CD4-positive, CD25-positive, alpha-beta regulatory T cell (primary cell): ENCODE results near the gene HNRNPM. TPM values are rescaled to one million over a fixed set of nuclear protein-coding genes. Genes with fewer than 3 reads are reported as not detected.

Experiments
- ATAC-seq, 2 donors: fragments of 150-1000 bp; cut with Tn5 transposase; one replicate each; pipeline ENCODE4 v1.10.0; 2021; ENCODE audit warnings: low read depth in 2 of 2, moderate number of reproducible peaks in 2 of 2, moderate library complexity in 1 of 2
- DNase-seq, 3 donors: peaks; one replicate each; pipeline versions ENCODE4 v3.0.0 to v3.0.0-alpha.2; 2012 to 2022; ENCODE audit warnings: mixed read lengths in 1 of 3
- H3K27ac ChIP-seq: one replicate; pipeline ENCODE4 v1.7.0; 2013; ENCODE audit warnings: mild to moderate bottlenecking, low read length; ENCODE audit not compliant: insufficient read depth, poor library complexity, severe bottlenecking
- H3K27me3 ChIP-seq: one replicate; pipeline ENCODE4 v1.7.0; 2013; ENCODE audit warnings: low read length; ENCODE audit not compliant: control insufficient read depth, insufficient read depth
- H3K36me3 ChIP-seq: one replicate; pipeline ENCODE4 v1.7.0; 2013; ENCODE audit warnings: mild to moderate bottlenecking, low read length, moderate library complexity; ENCODE audit not compliant: control insufficient read depth, insufficient read depth
- H3K4me1 ChIP-seq: 2 replicates; pipeline ENCODE4 v1.7.0; 2013; ENCODE audit warnings: mild to moderate bottlenecking, low read length; ENCODE audit not compliant: insufficient read depth, control insufficient read depth, poor library complexity, severe bottlenecking
- H3K4me3 ChIP-seq: one replicate; pipeline ENCODE4 v1.7.0; 2013; ENCODE audit warnings: low read depth, mild to moderate bottlenecking, low read length, moderate library complexity
- H3K9me3 ChIP-seq, 2 experiments: 1 replicate in 1 of 2; 2 replicates in 1 of 2; pipeline ENCODE4 v1.7.0; 2013; ENCODE audit warnings: low read length in 2 of 2, mild to moderate bottlenecking in 1 of 2, moderate library complexity in 1 of 2; ENCODE audit not compliant: control insufficient read depth in 2 of 2
- H3K27ac Mint-ChIP-seq, 3 donors: one replicate each; pipeline ENCODE4 v1.8.0; 2020 to 2022; ENCODE audit warnings: mild to moderate bottlenecking in 3 of 3, mixed read lengths in 3 of 3, moderate library complexity in 2 of 3
- H3K27me3 Mint-ChIP-seq: one replicate; pipeline ENCODE4 v1.8.0; 2022; ENCODE audit warnings: mild to moderate bottlenecking, mixed read lengths
- H3K36me3 Mint-ChIP-seq: one replicate; pipeline ENCODE4 v1.8.0; 2020; ENCODE audit warnings: mixed read lengths
- H3K4me1 Mint-ChIP-seq, 4 donors: one replicate each; pipeline ENCODE4 v1.8.0; 2020 to 2022; ENCODE audit warnings: mixed read lengths in 4 of 4, mild to moderate bottlenecking in 1 of 4
- H3K4me3 Mint-ChIP-seq, 4 donors: one replicate each; pipeline ENCODE4 v1.8.0; 2020 to 2022; ENCODE audit warnings: mild to moderate bottlenecking in 4 of 4, mixed read lengths in 4 of 4, moderate library complexity in 3 of 4
- H3K9me3 Mint-ChIP-seq, 7 donors: one replicate each; pipeline ENCODE4 v1.8.0; 2020 to 2022; ENCODE audit warnings: mixed read lengths in 7 of 7, mild to moderate bottlenecking in 3 of 7, moderate library complexity in 2 of 7
- polyA plus RNA-seq, 4 donors: library from polyadenylated mRNA; unstranded; fragments of 300-500 nt; fragmentation: Illumina TruSeq; gene quantifications; one replicate each; pipeline ENCODE4 v1.2.3, GENCODE V29; 2021
- total RNA-seq: library from RNA; stranded (reverse); gene quantifications from one replicate; pipeline ENCODE4 v1.2.3, GENCODE V29; 2022

HNRNPM gene
- total and polyA plus RNA-seq, 5 donors from 2014 or later: 161 to 263 (median 184) TPM

DNA sequence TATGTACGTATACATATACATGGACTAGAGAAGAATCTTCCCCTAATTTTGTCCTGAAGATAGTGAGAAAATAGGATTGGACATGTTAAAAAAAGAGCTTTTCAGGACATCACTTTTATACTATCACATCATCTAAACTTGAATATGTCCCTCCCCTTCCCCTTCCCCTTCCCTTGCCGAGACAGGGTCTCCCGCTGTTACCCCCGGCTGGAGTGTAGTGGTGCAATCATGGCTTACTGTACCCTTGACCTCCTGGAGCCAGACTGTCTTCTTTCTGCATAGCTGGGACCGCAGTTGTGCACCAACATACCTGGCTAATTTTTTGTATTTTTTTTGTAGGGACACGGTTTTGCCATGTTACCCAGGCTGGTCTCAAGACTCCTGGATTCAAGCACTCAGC is 6.6 kb downstream of the HNRNPM start:
- no peak for DNase-seq
- Histone ChIP-seq H3K4me1 (peaks cover 86% of the 10 kb centered on the region), H3K4me3 (peak overlapping the region; percentile 47), H3K27ac (no peak overlapping the region), H3K27me3 (no peaks in the 10 kb centered on the region), H3K9me3 (no peaks in the 10 kb centered on the region), H3K36me3 (peaks cover 48% of the 10 kb centered on the region)
- Mint-ChIP-seq H3K4me3 (peak overlapping the region in 3 of 4 donors; percentile 63 to 75 (median 68)), H3K9me3 (no peaks in the 10 kb centered on the region), H3K27me3 (no peaks in the 10 kb centered on the region), H3K36me3 (peaks cover 35% of the 10 kb centered on the region), H3K27ac (peak overlapping the region in 1 of 3 donors; percentile 65), H3K4me1 (peaks cover 33 to 94% (median 72%) of the 10 kb centered on the region in 4 donors)
- no peak for ATAC-seq

DNA sequence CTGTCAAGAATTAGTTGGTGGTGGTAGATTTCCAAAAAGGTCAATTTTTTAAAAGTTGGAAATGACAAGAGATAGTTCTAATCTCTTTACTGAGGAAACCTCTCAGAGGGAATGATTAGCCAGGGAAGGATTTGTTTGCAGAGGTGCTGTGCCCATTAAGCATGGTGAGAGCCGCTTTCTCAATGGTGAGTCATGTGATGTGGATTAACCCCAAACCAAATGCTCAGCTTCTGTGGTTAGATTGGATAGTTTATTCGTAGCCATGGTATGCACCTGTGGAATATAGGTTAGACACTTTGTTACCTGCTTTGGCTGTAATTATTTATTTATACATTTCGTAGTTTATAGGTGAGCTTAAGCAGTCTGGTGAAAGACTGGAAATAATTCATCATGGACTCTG is 7.1 kb downstream of the HNRNPM start:
- peaks cover 32 to 94% (median 74%) of the 10 kb centered on the region in 4 donors for H3K4me1 Mint-ChIP-seq
- no peaks in the 10 kb centered on the region for H3K27me3 ChIP-seq
- no peaks in the 10 kb centered on the region for H3K27me3 Mint-ChIP-seq
- H3K4me3 Mint-ChIP-seq: peak overlapping the region; percentile 44 to 75 (median 66)
- H3K9me3 Mint-ChIP-seq: no peaks in the 10 kb centered on the region
- peaks cover 38% of the 10 kb centered on the region for H3K36me3 Mint-ChIP-seq
- no peak for ATAC-seq
- H3K27ac Mint-ChIP-seq: peak overlapping the region in 1 of 3 donors; percentile 65
- H3K4me3 ChIP-seq: peak overlapping the region; percentile 47
- peaks cover 83% of the 10 kb centered on the region for H3K4me1 ChIP-seq
- H3K9me3 ChIP-seq: no peaks in the 10 kb centered on the region
- H3K27ac ChIP-seq: no peak overlapping the region
- no peak for DNase-seq
- peaks cover 48% of the 10 kb centered on the region for H3K36me3 ChIP-seq

DNA sequence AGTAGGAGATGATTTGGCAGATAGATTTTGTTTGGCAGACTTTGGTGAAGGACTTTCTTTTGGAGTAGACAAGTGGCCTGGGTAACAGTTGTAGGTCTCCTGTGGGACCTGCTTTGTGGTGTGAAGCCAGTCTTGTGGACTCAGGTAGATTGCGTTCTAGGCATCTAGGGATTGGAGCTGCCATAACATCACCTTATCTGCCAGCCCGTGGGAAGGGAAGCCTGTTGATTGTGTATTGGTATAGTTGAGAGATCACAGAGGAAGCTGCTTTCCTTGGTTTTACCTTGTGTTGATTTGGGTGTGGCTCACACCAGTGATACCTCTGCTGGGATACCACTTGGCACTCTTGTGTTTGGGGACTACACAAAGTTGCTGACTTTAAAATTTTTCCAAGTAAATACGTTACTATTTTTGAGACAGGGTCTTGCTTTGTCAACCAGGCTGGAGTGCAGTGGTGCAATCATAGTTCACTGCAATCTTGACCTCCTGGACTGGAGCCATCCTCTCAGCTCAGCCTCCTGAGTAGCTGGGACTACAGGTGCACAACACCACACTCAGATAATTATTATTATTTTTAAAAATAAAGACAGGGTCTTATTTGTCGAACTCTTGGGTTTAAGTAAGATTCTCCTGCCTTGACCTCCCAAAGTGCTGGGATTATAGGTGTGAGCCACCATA is 7.8 kb downstream of the HNRNPM start:
- DNase-seq (no peak), ATAC-seq (no peak)
- Histone ChIP-seq H3K4me3 (peak overlapping the region; percentile 47), H3K9me3 (no peaks in the 10 kb centered on the region), H3K27ac (peak overlapping the region; percentile 43), H3K36me3 (peaks cover 51% of the 10 kb centered on the region), H3K27me3 (no peaks in the 10 kb centered on the region), H3K4me1 (peaks cover 81% of the 10 kb centered on the region)
- Mint-ChIP-seq H3K27me3 (no peaks in the 10 kb centered on the region), H3K4me3 (peak overlapping the region; percentile 48 to 68 (median 61)), H3K27ac (peak overlapping the region in 2 of 3 donors; percentile 33 to 65), H3K36me3 (peaks cover 33% of the 10 kb centered on the region), H3K9me3 (no peaks in the 10 kb centered on the region), H3K4me1 (peaks cover 30 to 94% (median 73%) of the 10 kb centered on the region in 4 donors)

DNA sequence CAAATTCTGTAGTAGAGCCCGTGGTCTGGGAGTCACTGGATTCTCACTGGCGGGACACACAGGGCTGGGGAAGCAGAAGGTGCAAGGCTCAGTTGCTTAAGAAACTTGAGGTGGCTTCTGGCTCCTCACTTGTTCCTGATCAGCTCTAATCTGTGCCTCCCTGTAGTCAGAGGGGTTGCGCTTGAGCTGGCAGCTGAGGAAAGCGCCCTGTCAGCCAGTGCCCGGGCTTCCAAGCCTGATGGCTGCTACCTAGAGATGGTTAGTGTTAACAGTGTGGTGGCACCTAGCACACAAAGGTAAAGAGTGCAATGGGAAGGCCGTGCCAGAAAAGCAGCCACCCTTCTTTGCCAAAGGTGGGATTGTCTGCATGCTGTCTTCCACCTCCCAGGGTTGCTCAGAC is 8.8 kb downstream of the HNRNPM start:
- H3K27me3 ChIP-seq: no peaks in the 10 kb centered on the region
- no peaks in the 10 kb centered on the region for H3K9me3 ChIP-seq
- DNase-seq: no peak
- Mint-ChIP-seq H3K27me3 (no peaks in the 10 kb centered on the region), H3K4me1 (peaks cover 34 to 96% (median 76%) of the 10 kb centered on the region in 4 donors), H3K9me3 (no peaks in the 10 kb centered on the region), H3K36me3 (peaks cover 33% of the 10 kb centered on the region), H3K27ac (peak overlapping the region in 1 of 3 donors; percentile 68), H3K4me3 (peak overlapping the region in 3 of 4 donors; percentile 29 to 59 (median 55))
- no peak overlapping the region for H3K4me3 ChIP-seq
- peaks cover 59% of the 10 kb centered on the region for H3K36me3 ChIP-seq
- H3K27ac ChIP-seq: no peak overlapping the region
- peaks cover 78% of the 10 kb centered on the region for H3K4me1 ChIP-seq
- ATAC-seq: no peak

DNA sequence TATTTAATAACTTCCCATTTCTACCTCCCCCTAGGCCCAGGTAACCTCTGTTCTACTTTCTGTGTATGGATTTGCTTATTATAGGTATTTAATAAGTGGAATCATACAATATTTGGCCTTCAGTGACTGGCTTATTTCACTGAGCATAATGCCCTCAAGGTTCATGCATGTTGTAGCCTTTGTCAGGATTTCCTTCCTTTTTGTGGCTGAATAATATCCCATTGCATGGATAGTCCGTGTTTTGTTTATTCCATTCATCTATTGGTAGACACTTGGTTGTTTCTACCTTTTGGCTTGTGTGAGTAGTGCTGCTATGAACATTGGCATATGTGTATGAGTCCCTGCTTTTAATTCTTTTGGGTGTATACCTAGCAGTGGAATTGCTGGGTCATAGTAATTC is 9.4 kb downstream of the HNRNPM start:
- H3K36me3 ChIP-seq: peaks cover 60% of the 10 kb centered on the region
- ATAC-seq (no peak), DNase-seq (no peak)
- H3K36me3 Mint-ChIP-seq: peaks cover 33% of the 10 kb centered on the region
- peaks cover 37 to 96% (median 74%) of the 10 kb centered on the region in 4 donors for H3K4me1 Mint-ChIP-seq
- no peaks in the 10 kb centered on the region for H3K27me3 ChIP-seq
- H3K27ac Mint-ChIP-seq: peak overlapping the region in 1 of 3 donors; percentile 68
- no peaks in the 10 kb centered on the region for H3K9me3 ChIP-seq
- peaks cover 72% of the 10 kb centered on the region for H3K4me1 ChIP-seq
- no peaks in the 10 kb centered on the region for H3K9me3 Mint-ChIP-seq
- no peak overlapping the region for H3K27ac ChIP-seq
- H3K4me3 Mint-ChIP-seq: peak overlapping the region in 3 of 4 donors; percentile 50 to 62 (median 55)
- H3K4me3 ChIP-seq: no peak overlapping the region
- H3K27me3 Mint-ChIP-seq: no peaks in the 10 kb centered on the region

DNA sequence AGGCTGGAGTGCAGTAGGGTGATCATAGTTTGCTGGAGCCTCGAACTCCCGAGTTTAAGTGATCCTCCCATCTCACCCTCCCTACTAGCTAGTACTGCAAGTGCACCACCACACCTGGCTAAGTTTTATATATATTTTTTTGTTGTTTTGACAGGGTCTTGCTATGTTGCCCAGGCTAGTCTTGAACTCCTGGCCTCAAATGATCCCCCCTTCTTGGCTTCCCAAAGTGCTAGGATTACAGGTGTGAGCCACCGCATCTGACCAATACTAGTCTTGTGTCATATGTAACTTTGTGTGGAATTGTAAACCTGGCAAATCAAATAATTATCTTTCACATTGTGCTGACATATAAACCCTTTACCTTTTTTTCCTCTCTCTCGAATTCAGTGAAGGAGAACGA is 10.2 kb downstream of the HNRNPM start:
- Mint-ChIP-seq H3K27ac (peak overlapping the region in 2 of 3 donors; percentile 68 to 86), H3K4me1 (peaks cover 41 to 99% (median 77%) of the 10 kb centered on the region in 4 donors), H3K27me3 (no peaks in the 10 kb centered on the region), H3K9me3 (no peaks in the 10 kb centered on the region), H3K4me3 (peak overlapping the region in 2 of 4 donors; percentile 4 to 55), H3K36me3 (peaks cover 35% of the 10 kb centered on the region)
- H3K27ac ChIP-seq: peak overlapping the region; percentile 8
- DNase-seq (no peak), ATAC-seq (no peak)
- H3K36me3 ChIP-seq: peaks cover 62% of the 10 kb centered on the region
- H3K27me3 ChIP-seq: no peaks in the 10 kb centered on the region
- H3K9me3 ChIP-seq: no peaks in the 10 kb centered on the region
- H3K4me1 ChIP-seq: peaks cover 66% of the 10 kb centered on the region
- H3K4me3 ChIP-seq: peak overlapping the region; percentile 10

DNA sequence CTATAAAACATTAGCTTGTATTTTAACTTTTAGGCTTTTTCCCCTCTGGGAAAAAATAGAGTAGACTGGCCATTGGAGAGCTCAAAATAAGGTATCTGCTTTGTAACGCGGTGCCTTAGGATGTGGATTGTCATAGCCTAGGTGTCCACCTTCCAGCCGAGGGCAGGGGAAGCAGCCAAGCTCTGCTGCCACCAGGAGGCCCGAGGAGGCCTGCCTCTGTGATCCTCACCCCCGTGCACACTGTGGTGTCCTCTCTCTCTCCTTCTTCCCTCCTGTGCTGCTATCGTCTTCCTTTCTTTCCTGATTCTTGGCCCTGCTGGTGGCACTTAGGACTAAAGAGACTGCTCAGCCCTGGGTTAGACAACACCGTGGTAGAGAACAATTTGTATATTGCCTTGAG is 11.3 kb downstream of the HNRNPM start:
- peaks cover 38% of the 10 kb centered on the region for H3K36me3 Mint-ChIP-seq
- no peak for ATAC-seq
- peaks cover 60% of the 10 kb centered on the region for H3K36me3 ChIP-seq
- H3K9me3 Mint-ChIP-seq: no peaks in the 10 kb centered on the region
- peak overlapping the region in 2 of 3 donors; percentile 48 for H3K27ac Mint-ChIP-seq
- no peaks in the 10 kb centered on the region for H3K9me3 ChIP-seq
- no peaks in the 10 kb centered on the region for H3K27me3 ChIP-seq
- H3K27me3 Mint-ChIP-seq: no peaks in the 10 kb centered on the region
- H3K27ac ChIP-seq: no peak overlapping the region
- H3K4me1 ChIP-seq: peaks cover 71% of the 10 kb centered on the region
- no peak for DNase-seq
- H3K4me1 Mint-ChIP-seq: peaks cover 49 to 100% (median 79%) of the 10 kb centered on the region in 4 donors
- H3K4me3 Mint-ChIP-seq: peak overlapping the region in 1 of 4 donors; percentile 76
- H3K4me3 ChIP-seq: no peak overlapping the region

DNA sequence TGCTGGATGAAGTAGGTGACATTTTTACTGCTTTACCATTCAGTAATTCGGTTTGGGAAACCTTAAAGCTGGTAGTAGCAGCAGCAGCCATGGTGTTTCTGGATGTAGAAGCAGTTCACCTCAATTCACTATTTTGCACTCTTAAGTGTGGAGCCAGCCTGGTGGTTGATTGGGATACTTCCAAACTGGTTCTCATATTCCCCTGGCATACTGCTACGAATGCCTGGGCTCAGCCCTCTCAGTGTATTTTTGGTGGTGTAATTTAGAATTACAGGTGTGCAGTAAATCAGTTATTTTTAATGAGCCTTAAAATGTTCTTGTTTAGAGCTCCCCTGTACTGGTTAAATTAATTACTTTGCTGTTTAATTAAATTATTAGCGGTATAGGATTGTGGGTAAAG is 12.4 kb downstream of the HNRNPM start:
- Mint-ChIP-seq H3K27me3 (no peaks in the 10 kb centered on the region), H3K36me3 (peaks cover 34% of the 10 kb centered on the region), H3K9me3 (no peaks in the 10 kb centered on the region), H3K4me3 (no peak overlapping the region), H3K4me1 (peaks cover 42 to 98% (median 73%) of the 10 kb centered on the region in 4 donors), H3K27ac (no peak overlapping the region)
- Histone ChIP-seq H3K4me3 (no peak overlapping the region), H3K4me1 (peaks cover 60% of the 10 kb centered on the region), H3K27ac (no peak overlapping the region), H3K9me3 (no peaks in the 10 kb centered on the region), H3K27me3 (no peaks in the 10 kb centered on the region), H3K36me3 (peaks cover 58% of the 10 kb centered on the region)
- ATAC-seq (no peak), DNase-seq (no peak)
